Activated T-cell treated with anti-CD3 and anti-CD28 coated beads for 24 hours (primary cell): ENCODE measurements around the gene PFN3.
A peak's percentile ranks its signal among the peaks of the same experiment; 100 is the strongest.

Experiments used
- DNase-seq: peaks from one replicate; pipeline ENCODE4 v3.0.0-alpha.2; 2020; ENCODE audit warnings: low read depth

The PFN3 gene

GRCh38 chr5:177399997-177400868 is at the start of gene PFN3:
PFN3 (minus strand) TSS chr5:177400661; CDS start chr5:177400576, 85 bp downstream.
- DNase-seq: no peak

- DNase-seq: no peak
Observed at GRCh38 chr5:177449140-177450061, 48.9 kb upstream of the PFN3 start.

GRCh38 chr5:177448244-177448950 is 47.9 kb upstream of the PFN3 start:
- no peak for DNase-seq

GRCh38 chr5:177447611-177448243 is 47.3 kb upstream of the PFN3 start:
- no peak for DNase-seq

GRCh38 chr5:177447066-177447610 is 46.7 kb upstream of the PFN3 start:
- DNase-seq: peak; percentile 56

- peak; percentile 62 for DNase-seq
Observed at GRCh38 chr5:177446200-177447065, 46.0 kb upstream of the PFN3 start, which contains the start of gene PRR7. PRR7 (plus strand) TSS chr5:177446814; CDS start chr5:177455068, 8,254 bp downstream.

- no peak for DNase-seq
Observed at GRCh38 chr5:177445917-177446199, 45.4 kb upstream of the PFN3 start.

- DNase-seq: peak; percentile 20
Observed at GRCh38 chr5:177445052-177445916, 44.8 kb upstream of the PFN3 start.

GRCh38 chr5:177444106-177445051 is 43.9 kb upstream of the PFN3 start:
- DNase-seq: no peak

GRCh38 chr5:177443144-177443983 is 42.9 kb upstream of the PFN3 start:
- DNase-seq: no peak

- DNase-seq: no peak
Observed at GRCh38 chr5:177442066-177442826, 41.8 kb upstream of the PFN3 start.

- no peak for DNase-seq
Observed at GRCh38 chr5:177440990-177441780, 40.7 kb upstream of the PFN3 start.

- DNase-seq: peak; percentile 39
Observed at GRCh38 chr5:177440211-177440989, 39.9 kb upstream of the PFN3 start.

GRCh38 chr5:177439518-177440053 is 39.1 kb upstream of the PFN3 start:
- no peak for DNase-seq

- no peak for DNase-seq
Observed at GRCh38 chr5:177438468-177438867, 38.0 kb upstream of the PFN3 start.
